Mesothelial cell of epicardium (in vitro differentiated cells): ENCODE results near the gene RERE. TPM values are rescaled to one million over a fixed set of nuclear protein-coding genes. Genes with fewer than 3 reads are reported as not detected.
"Not testable (repeated sequence)": the region's sequence is repeated elsewhere in the genome, so short reads cannot be mapped to it uniquely, and the experiment has no call there.

Experiments
- DNase-seq, 2 experiments: peaks; one replicate each; pipeline ENCODE4 v3.0.0; 2021; ENCODE audit warnings: low spot score in 2 of 2; ENCODE audit not compliant: unreplicated experiment in 2 of 2
- H3K27ac Mint-ChIP-seq: 2 replicates; pipeline ENCODE4 v1.8.0; 2021; ENCODE audit warnings: mixed read lengths
- H3K27me3 Mint-ChIP-seq: 2 replicates; pipeline ENCODE4 v1.8.0; 2021; ENCODE audit warnings: low read depth, mixed read lengths
- H3K36me3 Mint-ChIP-seq: 2 replicates; pipeline ENCODE4 v1.8.0; 2021; ENCODE audit warnings: mixed read lengths
- H3K4me1 Mint-ChIP-seq: 2 replicates; pipeline ENCODE4 v1.8.0; 2021; ENCODE audit warnings: mixed read lengths
- H3K4me3 Mint-ChIP-seq: 2 replicates; pipeline ENCODE4 v1.8.0; 2021; ENCODE audit warnings: mild to moderate bottlenecking, moderate library complexity, mixed read lengths
- H3K9me3 Mint-ChIP-seq: 2 replicates; pipeline ENCODE4 v1.8.0; 2021; ENCODE audit warnings: mixed read lengths
- total RNA-seq: library from RNA; stranded (reverse); gene quantifications from 3 replicates; pipeline ENCODE4 v1.2.1, GENCODE V29; 2021
- TF ChIP-seq, protein P1 (sequence below): fragments of 200-600 bp; sonication (generic); IDR thresholded peaks from one replicate; pipeline ENCODE4 v1.5.0; 2021; ENCODE audit warnings: antibody characterized with exemption; ENCODE audit not compliant: unreplicated experiment

The RERE gene
- total RNA-seq, 1 donor from 2014 or later, result 187 TPM

- Mint-ChIP-seq H3K27me3 (no peaks in the 10 kb centered on the region), H3K4me1 (peaks cover 60% of the 10 kb centered on the region), H3K9me3 (no peaks in the 10 kb centered on the region), H3K27ac (peak overlapping the region; percentile 86), H3K4me3 (no peak overlapping the region), H3K36me3 (peaks cover 2% of the 10 kb centered on the region)
- TF ChIP-seq, protein P1, sequence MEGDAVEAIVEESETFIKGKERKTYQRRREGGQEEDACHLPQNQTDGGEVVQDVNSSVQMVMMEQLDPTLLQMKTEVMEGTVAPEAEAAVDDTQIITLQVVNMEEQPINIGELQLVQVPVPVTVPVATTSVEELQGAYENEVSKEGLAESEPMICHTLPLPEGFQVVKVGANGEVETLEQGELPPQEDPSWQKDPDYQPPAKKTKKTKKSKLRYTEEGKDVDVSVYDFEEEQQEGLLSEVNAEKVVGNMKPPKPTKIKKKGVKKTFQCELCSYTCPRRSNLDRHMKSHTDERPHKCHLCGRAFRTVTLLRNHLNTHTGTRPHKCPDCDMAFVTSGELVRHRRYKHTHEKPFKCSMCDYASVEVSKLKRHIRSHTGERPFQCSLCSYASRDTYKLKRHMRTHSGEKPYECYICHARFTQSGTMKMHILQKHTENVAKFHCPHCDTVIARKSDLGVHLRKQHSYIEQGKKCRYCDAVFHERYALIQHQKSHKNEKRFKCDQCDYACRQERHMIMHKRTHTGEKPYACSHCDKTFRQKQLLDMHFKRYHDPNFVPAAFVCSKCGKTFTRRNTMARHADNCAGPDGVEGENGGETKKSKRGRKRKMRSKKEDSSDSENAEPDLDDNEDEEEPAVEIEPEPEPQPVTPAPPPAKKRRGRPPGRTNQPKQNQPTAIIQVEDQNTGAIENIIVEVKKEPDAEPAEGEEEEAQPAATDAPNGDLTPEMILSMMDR, result no peak
- no peak for DNase-seq
Measured at GRCh38 chr1:8625491-8625890, 191.9 kb downstream of the RERE start.

- H3K9me3 Mint-ChIP-seq, DNase-seq, H3K27me3 Mint-ChIP-seq, H3K4me3 Mint-ChIP-seq, H3K36me3 Mint-ChIP-seq: not testable (repeated sequence)
- H3K4me1 Mint-ChIP-seq, result peaks cover 49% of the 10 kb centered on the region
- H3K27ac Mint-ChIP-seq, result peak overlapping the region; percentile 1
Measured at GRCh38 chr1:8623651-8624192, 193.7 kb downstream of the RERE start.

DNA sequence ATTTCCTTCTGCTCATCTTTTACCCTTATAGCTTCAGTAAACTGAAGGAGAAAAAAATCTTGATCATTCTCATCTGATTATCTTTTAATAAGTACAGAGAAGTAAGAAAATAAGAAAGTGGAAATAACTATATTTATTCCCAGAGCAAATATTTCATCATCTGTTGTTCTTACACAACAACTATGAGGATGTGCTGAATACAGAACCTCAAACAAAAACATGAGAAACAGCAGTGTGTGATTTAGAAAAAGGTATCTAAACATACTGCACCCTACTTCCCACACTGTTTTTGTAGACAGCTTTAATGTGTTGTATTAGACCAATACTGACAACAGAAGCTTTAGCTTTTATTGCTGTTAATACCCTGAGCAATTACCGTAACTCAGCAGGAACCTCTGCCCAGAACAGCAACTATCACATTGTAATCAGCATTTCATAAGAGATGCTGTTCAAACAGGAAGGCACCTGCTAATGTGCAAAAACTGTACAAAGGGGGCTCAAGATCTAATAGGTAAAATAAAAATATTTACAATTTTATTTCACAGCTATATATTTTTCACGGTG is 195.6 kb downstream of the RERE start:
- peaks cover 36% of the 10 kb centered on the region for H3K4me1 Mint-ChIP-seq
- not testable (repeated sequence) for H3K36me3 Mint-ChIP-seq, H3K4me3 Mint-ChIP-seq, H3K9me3 Mint-ChIP-seq, H3K27me3 Mint-ChIP-seq, H3K27ac Mint-ChIP-seq, DNase-seq

- not testable (repeated sequence) for H3K4me3 Mint-ChIP-seq, H3K9me3 Mint-ChIP-seq, H3K36me3 Mint-ChIP-seq, H3K27me3 Mint-ChIP-seq, H3K27ac Mint-ChIP-seq, DNase-seq
- H3K4me1 Mint-ChIP-seq, result peaks cover 28% of the 10 kb centered on the region
Measured at GRCh38 chr1:8621034-8621582, 196.3 kb downstream of the RERE start.

DNA sequence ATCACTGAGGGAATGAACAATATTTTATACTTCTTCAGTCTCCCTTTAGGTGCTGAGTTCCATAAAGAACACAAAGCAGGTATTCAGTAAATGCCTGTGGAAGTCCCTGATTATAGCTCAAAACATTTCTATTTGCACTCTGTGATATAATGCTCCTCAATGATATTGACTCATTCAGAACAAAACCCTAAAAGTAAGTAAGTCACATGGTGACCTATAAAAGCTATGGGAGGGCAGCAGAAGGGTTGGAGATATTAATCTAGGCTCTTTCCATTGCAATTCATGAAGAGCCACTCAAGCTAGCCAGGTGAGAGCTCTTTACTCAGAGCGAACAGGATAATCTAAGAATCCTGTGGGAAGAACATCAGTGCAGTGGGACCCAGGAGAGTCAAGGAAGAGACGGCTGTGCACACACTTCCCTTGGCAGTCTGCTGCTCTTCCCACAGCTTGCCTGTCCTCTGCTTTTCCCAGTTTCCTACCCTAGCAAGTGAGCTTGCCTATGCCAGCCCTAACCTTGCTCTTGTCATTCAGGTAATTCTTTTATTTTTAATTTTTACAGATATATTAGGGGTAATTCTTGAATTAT is 197.4 kb downstream of the RERE start:
- H3K9me3 Mint-ChIP-seq, DNase-seq, H3K36me3 Mint-ChIP-seq, H3K4me3 Mint-ChIP-seq, H3K27me3 Mint-ChIP-seq: not testable (repeated sequence)
- peaks cover 25% of the 10 kb centered on the region for H3K4me1 Mint-ChIP-seq
- H3K27ac Mint-ChIP-seq, result peak overlapping the region; percentile 16

GRCh38 chr1:8619419-8619818 is 198.0 kb downstream of the RERE start:
- not testable (repeated sequence) for DNase-seq, H3K4me3 Mint-ChIP-seq, H3K9me3 Mint-ChIP-seq, H3K27ac Mint-ChIP-seq, H3K27me3 Mint-ChIP-seq, H3K36me3 Mint-ChIP-seq
- peaks cover 25% of the 10 kb centered on the region for H3K4me1 Mint-ChIP-seq

DNA sequence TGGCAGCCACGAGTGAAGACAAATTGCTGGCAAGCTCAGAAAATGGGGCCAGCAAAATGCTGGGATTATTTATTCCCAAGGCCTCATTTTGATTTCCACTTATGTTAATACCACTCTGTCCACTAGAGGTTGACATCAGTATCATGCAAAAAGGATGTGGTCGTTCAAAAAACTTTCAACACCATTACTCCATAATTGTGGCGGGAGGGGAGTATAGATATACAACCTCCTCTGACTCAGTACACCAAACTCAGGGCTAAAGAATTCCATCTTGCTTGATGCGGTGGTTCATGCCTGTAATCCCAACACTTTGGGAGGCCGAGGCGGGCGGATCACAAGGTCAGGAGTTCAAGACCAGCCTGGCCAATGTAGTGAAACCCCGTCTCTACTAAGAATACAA is 200.6 kb downstream of the RERE start:
- not testable (repeated sequence) for DNase-seq, H3K9me3 Mint-ChIP-seq, H3K27me3 Mint-ChIP-seq, H3K4me3 Mint-ChIP-seq, H3K27ac Mint-ChIP-seq
- peaks cover 12% of the 10 kb centered on the region for H3K36me3 Mint-ChIP-seq
- H3K4me1 Mint-ChIP-seq, result peaks cover 25% of the 10 kb centered on the region
- TF ChIP-seq, protein P1, result peak; percentile 29

DNA sequence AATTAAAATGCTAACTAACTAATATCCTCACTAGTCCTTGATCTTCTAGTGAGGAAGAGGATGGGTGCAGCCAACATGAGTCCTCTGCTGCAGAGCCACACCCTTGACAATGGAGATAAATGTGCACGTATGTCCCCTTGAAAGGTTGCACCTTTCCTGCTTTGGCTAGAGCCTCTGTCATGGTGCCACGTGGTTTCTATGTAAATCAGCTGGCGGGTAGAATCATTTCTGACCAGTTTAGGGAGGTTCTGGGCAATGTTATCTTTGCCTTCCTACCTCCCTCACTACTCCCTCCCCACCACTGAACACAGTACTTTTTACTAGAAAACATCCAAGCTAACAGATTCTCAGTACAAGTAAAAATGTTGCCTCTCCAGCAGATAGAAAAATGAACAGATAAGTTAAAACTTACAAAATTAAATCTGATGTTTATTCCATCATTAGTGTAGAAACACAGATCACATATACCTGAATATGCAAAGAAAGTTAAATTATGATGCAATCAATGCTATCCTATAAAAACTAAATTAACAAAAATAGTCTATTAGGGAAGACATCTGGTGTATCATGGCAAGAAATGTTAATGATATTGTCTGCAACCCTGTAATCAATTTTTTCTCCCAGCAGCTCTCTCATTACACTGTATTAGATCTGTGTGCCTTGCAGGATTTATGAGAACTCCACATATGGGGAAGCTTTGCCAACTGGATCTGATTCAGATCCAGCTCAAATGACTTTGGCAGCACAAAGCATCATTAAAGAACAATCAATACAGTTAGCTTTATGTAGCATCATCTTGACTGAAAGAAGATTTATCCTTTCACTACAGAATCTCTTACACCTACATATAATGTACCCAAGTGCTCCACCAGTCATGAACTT is 205.6 kb downstream of the RERE start:
- Mint-ChIP-seq H3K36me3 (peaks cover 13% of the 10 kb centered on the region), H3K4me1 (peaks cover 10% of the 10 kb centered on the region)
- not testable (repeated sequence) for H3K4me3 Mint-ChIP-seq, H3K9me3 Mint-ChIP-seq, H3K27ac Mint-ChIP-seq, H3K27me3 Mint-ChIP-seq, DNase-seq
